ENCODE results near the gene KRT20. TPM values are rescaled to one million over a fixed set of nuclear protein-coding genes. Genes with fewer than 3 reads are reported as not detected.

KRT20 gene
- total RNA-seq, 2 experiments from 2014 or later = not detected

- Histone ChIP-seq H3K27ac (ENCODE audit: low read depth, low read length, poor library complexity, severe bottlenecking) (no peak overlapping the region), H2AFZ (ENCODE audit: low read length) (no peak overlapping the region), H3K36me3 (ENCODE audit: insufficient read depth, low read length) (no peaks in the 10 kb centered on the region), H3K9me3 (ENCODE audit: low read length) (no peaks in the 10 kb centered on the region), H3K9me2 (ENCODE audit: insufficient read depth, low read length) (no peaks in the 10 kb centered on the region), H3K79me2 (ENCODE audit: insufficient read depth, low read depth, low read length) (no peaks in the 10 kb centered on the region), H3K4me1 (ENCODE audit: insufficient read depth, low read length, poor library complexity, severe bottlenecking) (no peaks in the 10 kb centered on the region), H4K20me1 (ENCODE audit: insufficient read depth, low read length) (no peaks in the 10 kb centered on the region), H3K4me3 (ENCODE audit: low read depth, low read length, poor library complexity, severe bottlenecking) (no peak overlapping the region), H3K4me2 (ENCODE audit: low read length) (no peak overlapping the region)
- POLR2A ChIA-PET = interaction anchor here (1.0 kb wide), 1 partner anchor 787 kb away, joined by 4 read pairs; the partner anchor contains the start of gene EIF1
- BruUV-seq (replicated peaks) = no TSS peak
- intact Hi-C loops (cut with micrococcal nuclease; ENCODE audit: unreplicated experiment) = no loop called here
- DNase-seq (ENCODE audit: low spot score) = no peak
- CTCF ChIA-PET (ENCODE audit: unreplicated experiment) = no interaction called here
- TF ChIP-seq EZH2phosphoT487 (IDR thresholded peaks at IDR 0.05; ENCODE audit: borderline replicate concordance, low read depth, low read length) = no peak
Observed at GRCh38 chr17:40901981-40902474, 17.0 kb upstream of the KRT20 start.

- no peak for TF ChIP-seq EZH2phosphoT487 (IDR thresholded peaks at IDR 0.05; ENCODE audit: borderline replicate concordance, low read depth, low read length)
- TF ChIP-seq CTCF (conservative IDR thresholded peaks at IDR 0.05; ENCODE audit: low read length) = no peak
- Histone ChIP-seq H3K4me1 (ENCODE audit: insufficient read depth, low read length, poor library complexity, severe bottlenecking) (no peaks in the 10 kb centered on the region), H3K4me3 (ENCODE audit: low read depth, low read length, poor library complexity, severe bottlenecking) (no peak overlapping the region), H3K27ac (ENCODE audit: low read depth, low read length, poor library complexity, severe bottlenecking) (no peak overlapping the region), H2AFZ (ENCODE audit: low read length) (no peak overlapping the region), H4K20me1 (ENCODE audit: insufficient read depth, low read length) (no peaks in the 10 kb centered on the region), H3K79me2 (ENCODE audit: insufficient read depth, low read depth, low read length) (no peaks in the 10 kb centered on the region), H3K4me2 (ENCODE audit: low read length) (no peak overlapping the region), H3K36me3 (ENCODE audit: insufficient read depth, low read length) (no peaks in the 10 kb centered on the region), H3K9me3 (ENCODE audit: low read length) (no peaks in the 10 kb centered on the region), H3K9me2 (ENCODE audit: insufficient read depth, low read length) (no peaks in the 10 kb centered on the region)
- no peak for DNase-seq (ENCODE audit: low spot score)
- intact Hi-C loops (cut with micrococcal nuclease; ENCODE audit: unreplicated experiment) = no loop called here
- BruUV-seq (replicated peaks) = no TSS peak
- ChIA-PET POLR2A (interaction anchor here (1.0 kb wide), 1 partner anchor 788 kb away, joined by 4 read pairs; the partner anchor contains the start of gene EIF1), CTCF (ENCODE audit: unreplicated experiment) (no interaction called here)
Observed at GRCh38 chr17:40900809-40901356, 15.8 kb upstream of the KRT20 start.

GRCh38 chr17:40896916-40897455 lies 11.9 kb upstream of the KRT20 start:
- Histone ChIP-seq H3K9me2 (ENCODE audit: insufficient read depth, low read length) (no peaks in the 10 kb centered on the region), H3K4me2 (ENCODE audit: low read length) (no peak overlapping the region), H4K20me1 (ENCODE audit: insufficient read depth, low read length) (no peaks in the 10 kb centered on the region), H3K79me2 (ENCODE audit: insufficient read depth, low read depth, low read length) (no peaks in the 10 kb centered on the region), H3K4me1 (ENCODE audit: insufficient read depth, low read length, poor library complexity, severe bottlenecking) (no peaks in the 10 kb centered on the region), H3K27ac (ENCODE audit: low read depth, low read length, poor library complexity, severe bottlenecking) (no peak overlapping the region), H2AFZ (ENCODE audit: low read length) (no peak overlapping the region), H3K36me3 (ENCODE audit: insufficient read depth, low read length) (no peaks in the 10 kb centered on the region), H3K9me3 (ENCODE audit: low read length) (no peaks in the 10 kb centered on the region), H3K4me3 (ENCODE audit: low read depth, low read length, poor library complexity, severe bottlenecking) (no peak overlapping the region)
- POLR2A ChIA-PET = no interaction called here
- intact Hi-C loops (cut with micrococcal nuclease; ENCODE audit: unreplicated experiment) = no loop called here
- BruUV-seq (replicated peaks) = no TSS peak
- TF ChIP-seq CTCF (conservative IDR thresholded peaks at IDR 0.05; ENCODE audit: low read length) = no peak
- no peak for TF ChIP-seq EZH2phosphoT487 (IDR thresholded peaks at IDR 0.05; ENCODE audit: borderline replicate concordance, low read depth, low read length)
- no peak for DNase-seq (ENCODE audit: low spot score)
- CTCF ChIA-PET (ENCODE audit: unreplicated experiment) = no interaction called here
